ENCODE results near the gene KLHL20. TPM values are rescaled to one million over a fixed set of nuclear protein-coding genes. Genes with fewer than 3 reads are reported as not detected.
A peak's percentile ranks its signal among the peaks of the same experiment; 100 is the strongest.
"Not testable (repeated sequence)": the region's sequence is repeated elsewhere in the genome, so short reads cannot be mapped to it uniquely, and the experiment has no call there.

The KLHL20 gene
- polyA plus RNA-seq, 2 of the 4 experiments (the other 2 are of a cell fraction), result 11.4 to 15.8 TPM

DNA sequence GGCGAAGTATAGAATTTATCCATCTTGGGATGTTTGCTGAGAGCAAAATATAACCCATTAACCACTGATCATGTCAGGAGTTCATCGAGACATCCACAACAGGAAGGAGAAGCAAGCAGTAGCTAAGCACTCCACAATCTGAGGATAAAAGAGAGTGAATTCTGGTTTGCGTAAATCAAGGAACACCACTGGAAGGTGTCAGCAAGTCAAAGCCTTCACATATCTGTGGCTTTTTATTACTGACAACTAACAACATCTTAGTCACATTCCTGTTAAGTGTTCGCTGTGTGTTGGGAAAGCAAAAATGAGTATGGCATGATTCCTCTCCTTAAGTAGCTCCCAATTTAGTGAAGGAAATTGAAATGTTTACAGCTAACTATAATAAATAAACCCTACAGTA, 65.2 kb downstream of the KLHL20 start:
- ATAC-seq (no peak), FAIRE-seq (no peak), DNase-seq (ENCODE audit: low read depth in 1 of 2, low spot score in 1 of 2) (no peak)
- no peak overlapping the region for H3K27ac ChIP-seq
- POLR2A ChIA-PET, result no interaction called here
- no peaks in the 10 kb centered on the region for H3K9me3 ChIP-seq
- no peaks in the 10 kb centered on the region for H3K4me1 ChIP-seq
- WGBS (ENCODE audit: missing lambda C conversion rate), result 96% methylated on average over 4 of the region's 4 CpGs
- CTCF ChIA-PET, result no interaction called here
- H3K4me2 ChIP-seq, result no peak overlapping the region
- no peak overlapping the region for H3K4me3 ChIP-seq
- TF ChIP-seq ZFP36 (IDR thresholded peaks at IDR 0.05; ENCODE audit: borderline replicate concordance, partially characterized antibody), result no peak
- TF ChIP-seq MAZ (IDR thresholded peaks at IDR 0.05; ENCODE audit: borderline replicate concordance, low read depth, low read length), result no peak
- no peak for TF ChIP-seq HOXB5 (CRISPR knock-in tag; IDR thresholded peaks at IDR 0.05)

DNA sequence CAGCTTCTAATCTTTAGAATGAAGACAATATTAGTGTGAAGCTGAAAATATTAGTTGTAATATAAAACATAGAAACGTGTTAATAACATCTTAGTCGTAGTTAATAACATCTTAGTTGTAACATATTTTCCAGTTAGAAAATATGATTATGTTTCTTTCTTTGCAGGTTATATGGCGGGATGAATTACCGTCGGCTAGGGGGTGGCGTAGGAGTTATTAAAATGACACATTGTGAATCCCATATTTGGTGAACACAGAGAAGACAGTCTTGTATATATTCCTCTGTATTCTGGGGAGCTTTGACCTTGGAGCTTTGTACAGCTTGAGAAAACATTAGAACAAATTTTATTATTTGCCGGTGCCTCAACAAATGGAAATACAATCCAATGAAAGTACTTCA, 70.2 kb downstream of the KLHL20 start:
- CTCF ChIA-PET, result interaction anchor here (0.9 kb wide), 1 partner anchor 39 kb away, joined by 3 read pairs; the partner anchor contains the start of gene DARS2
- TF ChIP-seq, protein P1, sequence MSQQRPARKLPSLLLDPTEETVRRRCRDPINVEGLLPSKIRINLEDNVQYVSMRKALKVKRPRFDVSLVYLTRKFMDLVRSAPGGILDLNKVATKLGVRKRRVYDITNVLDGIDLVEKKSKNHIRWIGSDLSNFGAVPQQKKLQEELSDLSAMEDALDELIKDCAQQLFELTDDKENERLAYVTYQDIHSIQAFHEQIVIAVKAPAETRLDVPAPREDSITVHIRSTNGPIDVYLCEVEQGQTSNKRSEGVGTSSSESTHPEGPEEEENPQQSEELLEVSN (IDR thresholded peaks at IDR 0.05; ENCODE audit: borderline replicate concordance, low read depth), result no peak
- TF ChIP-seq CHD2 (IDR thresholded peaks at IDR 0.05; ENCODE audit: low read length, partially characterized antibody) (no peak), EHF (CRISPR knock-in tag; IDR thresholded peaks at IDR 0.05) (no peak)
- TF ChIP-seq, protein P2, sequence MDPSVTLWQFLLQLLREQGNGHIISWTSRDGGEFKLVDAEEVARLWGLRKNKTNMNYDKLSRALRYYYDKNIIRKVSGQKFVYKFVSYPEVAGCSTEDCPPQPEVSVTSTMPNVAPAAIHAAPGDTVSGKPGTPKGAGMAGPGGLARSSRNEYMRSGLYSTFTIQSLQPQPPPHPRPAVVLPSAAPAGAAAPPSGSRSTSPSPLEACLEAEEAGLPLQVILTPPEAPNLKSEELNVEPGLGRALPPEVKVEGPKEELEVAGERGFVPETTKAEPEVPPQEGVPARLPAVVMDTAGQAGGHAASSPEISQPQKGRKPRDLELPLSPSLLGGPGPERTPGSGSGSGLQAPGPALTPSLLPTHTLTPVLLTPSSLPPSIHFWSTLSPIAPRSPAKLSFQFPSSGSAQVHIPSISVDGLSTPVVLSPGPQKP (IDR thresholded peaks at IDR 0.05; ENCODE audit: low read depth, low read length), result no peak
- TF ChIP-seq, protein P3, sequence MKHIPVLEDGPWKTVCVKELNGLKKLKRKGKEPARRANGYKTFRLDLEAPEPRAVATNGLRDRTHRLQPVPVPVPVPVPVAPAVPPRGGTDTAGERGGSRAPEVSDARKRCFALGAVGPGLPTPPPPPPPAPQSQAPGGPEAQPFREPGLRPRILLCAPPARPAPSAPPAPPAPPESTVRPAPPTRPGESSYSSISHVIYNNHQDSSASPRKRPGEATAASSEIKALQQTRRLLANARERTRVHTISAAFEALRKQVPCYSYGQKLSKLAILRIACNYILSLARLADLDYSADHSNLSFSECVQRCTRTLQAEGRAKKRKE (CRISPR knock-in tag; IDR thresholded peaks at IDR 0.05; ENCODE audit: low read depth), result no peak
- Histone ChIP-seq H3K4me1 (no peaks in the 10 kb centered on the region), H3K4me2 (no peak overlapping the region), H3K27ac (no peak overlapping the region), H3K9me3 (no peaks in the 10 kb centered on the region), H3K4me3 (no peak overlapping the region)
- ATAC-seq (no peak), FAIRE-seq (no peak), DNase-seq (ENCODE audit: low read depth in 1 of 2, low spot score in 1 of 2) (no peak)
- POLR2A ChIA-PET, result no interaction called here
- 93% methylated on average over 7 of the region's 7 CpGs for WGBS (ENCODE audit: missing lambda C conversion rate)

DNA sequence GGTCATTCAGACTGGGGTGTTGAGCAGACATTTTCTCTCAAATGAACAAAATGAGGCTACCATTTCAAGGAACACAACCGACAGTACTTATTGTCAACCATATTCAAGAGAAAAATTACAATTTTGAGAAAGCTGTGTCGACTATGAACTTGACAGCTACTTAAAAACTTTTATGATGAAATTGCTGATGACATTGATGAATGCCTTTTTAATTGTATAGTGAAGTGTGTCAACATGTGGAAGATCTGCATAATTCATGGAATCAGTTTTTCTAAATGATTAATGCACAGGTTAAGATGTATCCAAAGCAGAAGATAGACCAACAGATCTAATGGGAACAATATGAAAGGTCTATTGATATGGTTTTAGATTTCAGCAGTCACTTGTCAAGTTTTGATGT, 75.1 kb downstream of the KLHL20 start:
- ATAC-seq, result no peak
- no peak overlapping the region for H3K27ac ChIP-seq
- TF ChIP-seq SREBF2 (IDR thresholded peaks at IDR 0.05), result no peak
- DNase-seq (ENCODE audit: low read depth in 1 of 2, low spot score in 1 of 2), result no peak
- H3K4me2 ChIP-seq, result no peak overlapping the region
- no peak overlapping the region for H3K4me3 ChIP-seq
- no peaks in the 10 kb centered on the region for H3K4me1 ChIP-seq
- POLR2A ChIA-PET, result no interaction called here
- CTCF ChIA-PET, result no interaction called here
- FAIRE-seq, result no peak
- WGBS (ENCODE audit: missing lambda C conversion rate), result 94% methylated on average over 2 of the region's 2 CpGs
- no peaks in the 10 kb centered on the region for H3K9me3 ChIP-seq

DNA sequence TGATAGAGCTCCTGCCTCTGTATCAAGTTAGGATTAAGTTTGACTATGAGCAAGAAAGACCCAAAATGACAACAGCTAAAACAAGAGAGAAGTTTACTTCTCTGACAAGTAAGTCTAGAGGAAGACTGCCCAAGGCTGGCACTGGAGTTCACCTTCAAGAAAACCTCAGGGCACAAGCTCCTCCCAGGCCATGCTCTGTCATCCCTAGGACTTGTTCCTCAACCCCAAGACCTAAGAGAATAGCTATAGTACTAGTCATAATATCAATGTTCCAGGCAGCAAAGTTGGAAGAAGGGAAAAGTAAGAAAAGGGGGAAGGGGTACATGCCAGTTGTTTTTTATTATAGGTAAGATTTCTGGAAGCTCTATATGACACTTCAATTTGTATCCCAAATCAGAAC, 83.3 kb downstream of the KLHL20 start:
- FAIRE-seq (no peak), ATAC-seq (no peak), DNase-seq (ENCODE audit: low read depth in 1 of 2, low spot score in 1 of 2) (no peak)
- H3K9me3 ChIP-seq, result no peaks in the 10 kb centered on the region
- CTCF ChIA-PET, result interaction anchor here (0.5 to 0.8 kb wide), 2 partner anchors 147 to 366 kb away, joined by 3 read pairs; no protein-coding TSS in a partner anchor
- H3K27ac ChIP-seq, result no peak overlapping the region
- H3K4me2 ChIP-seq, result no peak overlapping the region
- POLR2A ChIA-PET, result interaction anchor here (1.0 kb wide), 1 partner anchor 70 kb away, joined by 3 read pairs; the partner anchor contains the start of gene ZBTB37
- TF ChIP-seq GATA3 (IDR thresholded peaks at IDR 0.05; ENCODE audit: borderline replicate concordance), result no peak
- TF ChIP-seq, protein P1 (IDR thresholded peaks at IDR 0.05; ENCODE audit: borderline replicate concordance, low read depth), result no peak
- H3K4me3 ChIP-seq, result no peak overlapping the region
- no peaks in the 10 kb centered on the region for H3K4me1 ChIP-seq

DNA sequence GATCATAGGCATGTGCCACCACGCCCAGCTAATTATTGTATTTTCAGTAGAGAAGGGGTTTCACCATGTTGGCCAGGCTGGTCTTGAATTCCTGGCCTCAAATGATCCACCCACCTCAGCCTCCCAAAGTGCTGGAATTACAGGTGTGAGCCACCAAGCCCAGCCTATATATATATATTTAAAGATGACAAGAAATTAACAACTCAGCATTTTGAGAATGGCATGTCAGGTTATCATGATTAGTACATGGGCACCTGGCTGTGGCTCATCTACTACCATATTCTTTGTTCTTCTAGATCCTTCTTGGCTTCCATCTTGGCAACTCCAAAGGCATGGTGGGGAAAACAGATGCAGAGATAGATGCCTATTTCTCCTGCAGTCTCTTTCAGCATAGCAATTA, 85.2 kb downstream of the KLHL20 start:
- H3K4me3 ChIP-seq; H3K9me3 ChIP-seq; CTCF ChIA-PET; POLR2A ChIA-PET; DNase-seq (ENCODE audit: low read depth in 1 of 2, low spot score in 1 of 2); FAIRE-seq; H3K4me2 ChIP-seq; H3K27ac ChIP-seq; ATAC-seq; H3K4me1 ChIP-seq: not testable (repeated sequence)
- WGBS (ENCODE audit: missing lambda C conversion rate), result 88% methylated on average over 1 of the region's 1 CpG
- TF ChIP-seq MAFK (IDR thresholded peaks at IDR 0.05; ENCODE audit: partially characterized antibody), result peak; percentile 21

Data from A549 (cell line).